ENCODE measurements around the gene DLK1. TPM values are rescaled to one million over a fixed set of nuclear protein-coding genes. Genes with fewer than 3 reads are reported as not detected.

The DLK1 gene
- polyA plus RNA-seq, 1 donor: 2,378 TPM

Other genes starting within 250 kb of the DLK1 start
- gene BEGAIN, start 139.5 kb upstream of the DLK1 start, polyA plus RNA-seq (ENCODE audit: insufficient read length): 4.5 TPM
- gene MEG3, start 99.2 kb downstream of the DLK1 start, polyA plus RNA-seq (ENCODE audit: insufficient read length): 6,363 TPM
- gene RTL1, start 176.8 kb downstream of the DLK1 start, polyA plus RNA-seq (ENCODE audit: insufficient read length): 60.5 TPM

All from forelimb muscle (tissue), 1 donor.